Measurements from ENCODE around the gene NSUN5. TPM values are rescaled to one million over a fixed set of nuclear protein-coding genes. Genes with fewer than 3 reads are reported as not detected.
"Not testable (repeated sequence)": the region's sequence is repeated elsewhere in the genome, so short reads cannot be mapped to it uniquely, and the experiment has no call there.

Gene NSUN5
- total RNA-seq, 6 experiments from 2014 or later: 14.1 to 24.0 (median 19.8) TPM

GRCh38 chr7:73304071-73304470 lies 4.6 kb downstream of the NSUN5 start:
- no peaks in the 10 kb centered on the region; the same call in 1 of the 2 replicates for H3K27me3 Mint-ChIP-seq (ENCODE audit: insufficient read depth)
- no peak overlapping the region for H3K27ac Mint-ChIP-seq
- no peak for DNase-seq
- peaks cover 11% of the 10 kb centered on the region for H3K4me1 Mint-ChIP-seq (ENCODE audit: low read depth)
- H3K4me3 Mint-ChIP-seq: no peak overlapping the region
- H3K9me3 Mint-ChIP-seq: no peaks in the 10 kb centered on the region
- H3K36me3 Mint-ChIP-seq (ENCODE audit: low read depth): peaks cover 13% of the 10 kb centered on the region
- no peak for TF ChIP-seq CTCF (IDR thresholded peaks at IDR 0.05)

GRCh38 chr7:73303546-73303945 lies 5.1 kb downstream of the NSUN5 start:
- Mint-ChIP-seq H3K9me3 (no peaks in the 10 kb centered on the region), H3K36me3 (ENCODE audit: low read depth) (peaks cover 13% of the 10 kb centered on the region), H3K27me3 (ENCODE audit: insufficient read depth) (no peaks in the 10 kb centered on the region; the same call in 1 of the 2 replicates), H3K4me1 (ENCODE audit: low read depth) (peaks cover 10% of the 10 kb centered on the region), H3K4me3 (no peak overlapping the region), H3K27ac (no peak overlapping the region)
- no peak for TF ChIP-seq CTCF (IDR thresholded peaks at IDR 0.05)
- no peak for DNase-seq

- H3K4me1 Mint-ChIP-seq (ENCODE audit: low read depth); H3K9me3 Mint-ChIP-seq; H3K27me3 Mint-ChIP-seq (ENCODE audit: insufficient read depth); H3K27ac Mint-ChIP-seq; H3K4me3 Mint-ChIP-seq; DNase-seq; H3K36me3 Mint-ChIP-seq (ENCODE audit: low read depth): not testable (repeated sequence)
Measured at GRCh38 chr7:73302846-73303245, 5.8 kb downstream of the NSUN5 start.

- not testable (repeated sequence) for H3K27me3 Mint-ChIP-seq (ENCODE audit: insufficient read depth); DNase-seq; H3K27ac Mint-ChIP-seq; H3K4me1 Mint-ChIP-seq (ENCODE audit: low read depth); H3K36me3 Mint-ChIP-seq (ENCODE audit: low read depth); H3K9me3 Mint-ChIP-seq; H3K4me3 Mint-ChIP-seq
- TF ChIP-seq CTCF (IDR thresholded peaks at IDR 0.05): peak; percentile 36; the same call in 1 of the 2 replicates
Measured at GRCh38 chr7:73301108-73301507, 7.5 kb downstream of the NSUN5 start.

GRCh38 chr7:73299812-73300211 lies 8.8 kb downstream of the NSUN5 start:
- H3K4me1 Mint-ChIP-seq (ENCODE audit: low read depth); H3K27me3 Mint-ChIP-seq (ENCODE audit: insufficient read depth); H3K9me3 Mint-ChIP-seq; H3K36me3 Mint-ChIP-seq (ENCODE audit: low read depth); H3K4me3 Mint-ChIP-seq; H3K27ac Mint-ChIP-seq; DNase-seq: not testable (repeated sequence)

GRCh38 chr7:73297706-73298105 lies 10.9 kb downstream of the NSUN5 start:
- not testable (repeated sequence) for H3K4me3 Mint-ChIP-seq; H3K9me3 Mint-ChIP-seq; H3K4me1 Mint-ChIP-seq (ENCODE audit: low read depth); H3K36me3 Mint-ChIP-seq (ENCODE audit: low read depth); H3K27me3 Mint-ChIP-seq (ENCODE audit: insufficient read depth); H3K27ac Mint-ChIP-seq; DNase-seq

- not testable (repeated sequence) for H3K27me3 Mint-ChIP-seq (ENCODE audit: insufficient read depth); H3K4me3 Mint-ChIP-seq; H3K27ac Mint-ChIP-seq; H3K36me3 Mint-ChIP-seq (ENCODE audit: low read depth); H3K9me3 Mint-ChIP-seq; H3K4me1 Mint-ChIP-seq (ENCODE audit: low read depth); DNase-seq
Measured at GRCh38 chr7:73297235-73297634, 11.4 kb downstream of the NSUN5 start.

GRCh38 chr7:73277210-73277609 lies 31.4 kb downstream of the NSUN5 start:
- H3K4me1 Mint-ChIP-seq (ENCODE audit: low read depth); DNase-seq; H3K9me3 Mint-ChIP-seq; H3K27ac Mint-ChIP-seq; H3K4me3 Mint-ChIP-seq; H3K36me3 Mint-ChIP-seq (ENCODE audit: low read depth); H3K27me3 Mint-ChIP-seq (ENCODE audit: insufficient read depth): not testable (repeated sequence)

- not testable (repeated sequence) for DNase-seq; H3K4me1 Mint-ChIP-seq (ENCODE audit: low read depth); H3K36me3 Mint-ChIP-seq (ENCODE audit: low read depth); H3K27me3 Mint-ChIP-seq (ENCODE audit: insufficient read depth); H3K9me3 Mint-ChIP-seq; H3K4me3 Mint-ChIP-seq; H3K27ac Mint-ChIP-seq
Measured at GRCh38 chr7:73267813-73268212, 40.8 kb downstream of the NSUN5 start.

- not testable (repeated sequence) for H3K9me3 Mint-ChIP-seq; H3K36me3 Mint-ChIP-seq (ENCODE audit: low read depth); H3K4me1 Mint-ChIP-seq (ENCODE audit: low read depth); H3K27ac Mint-ChIP-seq; H3K4me3 Mint-ChIP-seq; DNase-seq; H3K27me3 Mint-ChIP-seq (ENCODE audit: insufficient read depth)
Measured at GRCh38 chr7:73266719-73267368, 41.8 kb downstream of the NSUN5 start.

- not testable (repeated sequence) for H3K27ac Mint-ChIP-seq; H3K9me3 Mint-ChIP-seq; H3K4me1 Mint-ChIP-seq (ENCODE audit: low read depth); DNase-seq; H3K36me3 Mint-ChIP-seq (ENCODE audit: low read depth); H3K27me3 Mint-ChIP-seq (ENCODE audit: insufficient read depth); H3K4me3 Mint-ChIP-seq
Measured at GRCh38 chr7:73262416-73262815, 46.2 kb downstream of the NSUN5 start.
